Karpas-422 (cell line): ENCODE results near the gene PYCR2. TPM values are rescaled to one million over a fixed set of nuclear protein-coding genes. Genes with fewer than 3 reads are reported as not detected.

Experiments used
- DNase-seq: peaks from one replicate; pipeline ENCODE4 v3.0.0-alpha.2; 2015
- H2AFZ ChIP-seq: fragments of 200-600 bp; sonication (generic); 2 replicates; pipeline ENCODE4 v1.6.1; 2014; ENCODE audit warnings: antibody characterized with exemption, low read length, mixed read lengths
- H3K27ac ChIP-seq: fragments of 200-600 bp; sonication (generic); 2 replicates; pipeline ENCODE4 v1.5.1; 2014; ENCODE audit warnings: mild to moderate bottlenecking, low read length, moderate library complexity
- H3K27me3 ChIP-seq: fragments of 200-600 bp; sonication (generic); 2 replicates; pipeline ENCODE4 v1.6.1; 2014; ENCODE audit warnings: low read length, mixed read lengths
- H3K36me3 ChIP-seq: fragments of 200-600 bp; sonication (generic); 2 replicates; pipeline ENCODE4 v1.6.1; 2014; ENCODE audit warnings: low read length, mixed read lengths; ENCODE audit not compliant: insufficient read depth
- H3K4me1 ChIP-seq: fragments of 200-600 bp; sonication (generic); 2 replicates; pipeline ENCODE4 v1.6.1; 2014; ENCODE audit warnings: mild to moderate bottlenecking, low read length, mixed read lengths
- H3K4me2 ChIP-seq: fragments of 200-600 bp; sonication (generic); 2 replicates; pipeline ENCODE4 v1.6.1; 2014; ENCODE audit warnings: low read length, low read depth, mild to moderate bottlenecking; ENCODE audit not compliant: poor library complexity, severe bottlenecking
- H3K4me3 ChIP-seq: fragments of 200-600 bp; sonication (generic); 2 replicates; pipeline ENCODE4 v1.5.1; 2014; ENCODE audit warnings: mild to moderate bottlenecking, antibody characterized with exemption, low read length, mixed read lengths
- H3K79me2 ChIP-seq: fragments of 200-600 bp; sonication (generic); 2 replicates; pipeline ENCODE4 v1.6.1; 2014; ENCODE audit warnings: mild to moderate bottlenecking, low read length, mixed read lengths
- H3K9ac ChIP-seq: fragments of 200-600 bp; sonication (generic); 2 replicates; pipeline ENCODE4 v1.6.0; 2014; ENCODE audit warnings: low read length
- H3K9me2 ChIP-seq: fragments of 200-600 bp; sonication (generic), shearing (Covaris generic); replicated peaks from 2 replicates; pipeline ENCODE4 v1.6.0; 2014; ENCODE audit warnings: mild to moderate bottlenecking, low read length, moderate library complexity; ENCODE audit not compliant: insufficient read depth
- H3K9me3 ChIP-seq: fragments of 300-700, 200-600 bp; sonication (generic); 2 replicates; pipeline ENCODE4 v1.6.1; 2014; ENCODE audit warnings: low read length, mixed read lengths
- H4K20me1 ChIP-seq: fragments of 200-600 bp; sonication (generic); 2 replicates; pipeline ENCODE4 v1.6.1; 2014; ENCODE audit warnings: mild to moderate bottlenecking, antibody characterized with exemption, low read length, low read depth; ENCODE audit not compliant: insufficient read depth
- total RNA-seq: library from RNA; depleted of rRNA; stranded (reverse); fragments of >200 nt; shearing (Covaris generic); gene quantifications from 2 replicates; pipeline ENCODE4 v1.2.3, GENCODE V29; 2014; ENCODE audit warnings: low replicate concordance

Gene PYCR2
- total RNA-seq, 1 experiment from 2014 or later = 57.0 TPM

GRCh38 chr1:225881959-225882693 lies 41.9 kb downstream of the PYCR2 start, which contains the start of gene TMEM63A:
TSS of gene TMEM63A (minus strand) at chr1:225882380. CDS start at chr1:225877580, 4,800 bp downstream.
- H3K9ac ChIP-seq = peak within 1 kb of the TSS; percentile 78
- H4K20me1 ChIP-seq = 0 out of 2 replicates have a peak, but pooled peaks cover 3% of the 10 kb centered on the region
- H3K4me2 ChIP-seq = peak within 1 kb of the TSS; percentile 89
- peaks cover 16% of the 10 kb centered on the region for H3K4me1 ChIP-seq
- peak within 1 kb of the TSS; percentile 92 for H3K4me3 ChIP-seq
- H3K36me3 ChIP-seq = no peaks in the 10 kb centered on the region
- H3K27me3 ChIP-seq = no peaks in the 10 kb centered on the region
- H3K27ac ChIP-seq = no peak within 1 kb of the TSS
- no peaks in the 10 kb centered on the region for H3K9me3 ChIP-seq
- H3K79me2 ChIP-seq = no peaks in the 10 kb centered on the region
- peak; percentile 87 for DNase-seq
- no peaks in the 10 kb centered on the region for H3K9me2 ChIP-seq
- peak within 1 kb of the TSS; percentile 99 for H2AFZ ChIP-seq

- H3K4me3 ChIP-seq = peak overlapping the region; percentile 92
- no peaks in the 10 kb centered on the region for H3K27me3 ChIP-seq
- no peak overlapping the region for H3K27ac ChIP-seq
- no peaks in the 10 kb centered on the region for H3K36me3 ChIP-seq
- H2AFZ ChIP-seq = peak overlapping the region; percentile 99
- H3K9ac ChIP-seq = peak overlapping the region; percentile 78
- H4K20me1 ChIP-seq = 0 out of 2 replicates have a peak, but pooled peaks cover 4% of the 10 kb centered on the region
- DNase-seq = no peak
- H3K4me2 ChIP-seq = peak overlapping the region; percentile 89
- no peaks in the 10 kb centered on the region for H3K9me3 ChIP-seq
- no peaks in the 10 kb centered on the region for H3K79me2 ChIP-seq
- H3K9me2 ChIP-seq = no peaks in the 10 kb centered on the region
- H3K4me1 ChIP-seq = peaks cover 16% of the 10 kb centered on the region
Measured at GRCh38 chr1:225881081-225881958, 42.7 kb downstream of the PYCR2 start.

DNA sequence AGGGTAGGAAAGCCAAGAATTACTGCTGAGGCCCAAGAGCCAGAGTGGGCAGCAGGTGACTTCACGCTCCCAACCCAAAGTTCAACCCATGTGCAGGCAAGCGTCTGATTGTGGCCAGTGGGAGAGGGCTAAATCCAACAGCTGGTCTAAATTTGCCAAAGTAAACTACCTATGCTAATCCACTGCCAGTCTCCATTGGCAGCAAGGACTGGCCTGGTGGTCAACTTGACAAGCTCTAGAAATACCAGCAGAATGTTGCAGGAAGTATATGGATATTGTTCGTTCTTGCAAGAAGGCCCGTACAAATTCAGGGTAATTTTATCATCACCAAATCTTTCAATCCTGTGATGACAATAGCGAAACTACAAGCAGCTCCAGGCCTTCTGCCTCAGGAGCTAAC lies 43.4 kb downstream of the PYCR2 start:
- peaks cover 16% of the 10 kb centered on the region for H3K4me1 ChIP-seq
- no peaks in the 10 kb centered on the region for H3K79me2 ChIP-seq
- H3K4me2 ChIP-seq = no peak overlapping the region
- H3K4me3 ChIP-seq = no peak overlapping the region
- no peak overlapping the region for H3K27ac ChIP-seq
- no peaks in the 10 kb centered on the region for H3K36me3 ChIP-seq
- H2AFZ ChIP-seq = no peak overlapping the region
- H3K9me3 ChIP-seq = no peaks in the 10 kb centered on the region
- H3K9me2 ChIP-seq = no peaks in the 10 kb centered on the region
- no peaks in the 10 kb centered on the region for H3K27me3 ChIP-seq
- DNase-seq = no peak
- 0 out of 2 replicates have a peak, but pooled peaks cover 4% of the 10 kb centered on the region for H4K20me1 ChIP-seq
- H3K9ac ChIP-seq = no peak overlapping the region

GRCh38 chr1:225880222-225880588 lies 43.8 kb downstream of the PYCR2 start:
- Histone ChIP-seq H3K4me3 (no peak overlapping the region), H3K9ac (no peak overlapping the region), H3K9me3 (no peaks in the 10 kb centered on the region), H3K79me2 (no peaks in the 10 kb centered on the region), H3K4me2 (no peak overlapping the region), H3K9me2 (no peaks in the 10 kb centered on the region), H4K20me1 (0 out of 2 replicates have a peak, but pooled peaks cover 4% of the 10 kb centered on the region), H3K27ac (no peak overlapping the region), H3K27me3 (no peaks in the 10 kb centered on the region), H3K4me1 (peaks cover 16% of the 10 kb centered on the region), H2AFZ (no peak overlapping the region), H3K36me3 (no peaks in the 10 kb centered on the region)
- DNase-seq = no peak

- Histone ChIP-seq H3K4me3 (no peak overlapping the region), H3K4me1 (peaks cover 16% of the 10 kb centered on the region), H3K27ac (no peak overlapping the region), H3K79me2 (no peaks in the 10 kb centered on the region), H3K9me2 (no peaks in the 10 kb centered on the region), H3K36me3 (no peaks in the 10 kb centered on the region), H3K9ac (no peak overlapping the region), H2AFZ (no peak overlapping the region), H4K20me1 (0 out of 2 replicates have a peak, but pooled peaks cover 4% of the 10 kb centered on the region), H3K9me3 (no peaks in the 10 kb centered on the region), H3K4me2 (no peak overlapping the region), H3K27me3 (no peaks in the 10 kb centered on the region)
- no peak for DNase-seq
Measured at GRCh38 chr1:225879521-225880221, 44.4 kb downstream of the PYCR2 start.

- Histone ChIP-seq H3K27ac (no peak overlapping the region), H3K79me2 (no peaks in the 10 kb centered on the region), H3K4me1 (peaks cover 16% of the 10 kb centered on the region), H3K36me3 (no peaks in the 10 kb centered on the region), H3K27me3 (no peaks in the 10 kb centered on the region), H3K9ac (no peak overlapping the region), H3K9me2 (no peaks in the 10 kb centered on the region), H3K4me2 (no peak overlapping the region), H4K20me1 (0 out of 2 replicates have a peak, but pooled peaks cover 4% of the 10 kb centered on the region), H2AFZ (no peak overlapping the region), H3K4me3 (no peak overlapping the region), H3K9me3 (no peaks in the 10 kb centered on the region)
- no peak for DNase-seq
Measured at GRCh38 chr1:225878282-225878681, 45.8 kb downstream of the PYCR2 start.

GRCh38 chr1:225877580-225877979 lies 46.5 kb downstream of the PYCR2 start:
- Histone ChIP-seq H3K36me3 (no peaks in the 10 kb centered on the region), H3K79me2 (no peaks in the 10 kb centered on the region), H3K4me3 (no peak overlapping the region), H3K4me2 (no peak overlapping the region), H2AFZ (no peak overlapping the region), H3K4me1 (peaks cover 10% of the 10 kb centered on the region), H3K27ac (no peak overlapping the region), H3K9me2 (no peaks in the 10 kb centered on the region), H3K27me3 (no peaks in the 10 kb centered on the region), H4K20me1 (0 out of 2 replicates have a peak, but pooled peaks cover 4% of the 10 kb centered on the region), H3K9me3 (no peaks in the 10 kb centered on the region), H3K9ac (no peak overlapping the region)
- DNase-seq = peak; percentile 54
